Body of pancreas (tissue), 4 donors: ENCODE data around the gene SV2B.

ENCODE experiments used
- POLR2A ChIP-seq, 3 donors: fragments of 450-650 bp; IDR thresholded peaks; one replicate each; pipeline ENCODE4 v1.6.1; 2016; ENCODE audit warnings: antibody characterized with exemption in 3 of 3, mild to moderate bottlenecking in 2 of 3
- TF ChIP-seq, protein P1 (sequence below), 7 experiments: fragments of 450-650 bp in 4 of 7; fragments of 200-600 bp in 3 of 7; sonication (generic) in 3 of 7; IDR thresholded peaks; one replicate each; pipeline ENCODE4 v1.5.1; 2016 to 2019; ENCODE audit warnings: antibody characterized with exemption in 7 of 7

GRCh38 chr15:91243826-91244225, 143.8 kb downstream of the SV2B start:
- TF ChIP-seq, protein P1, sequence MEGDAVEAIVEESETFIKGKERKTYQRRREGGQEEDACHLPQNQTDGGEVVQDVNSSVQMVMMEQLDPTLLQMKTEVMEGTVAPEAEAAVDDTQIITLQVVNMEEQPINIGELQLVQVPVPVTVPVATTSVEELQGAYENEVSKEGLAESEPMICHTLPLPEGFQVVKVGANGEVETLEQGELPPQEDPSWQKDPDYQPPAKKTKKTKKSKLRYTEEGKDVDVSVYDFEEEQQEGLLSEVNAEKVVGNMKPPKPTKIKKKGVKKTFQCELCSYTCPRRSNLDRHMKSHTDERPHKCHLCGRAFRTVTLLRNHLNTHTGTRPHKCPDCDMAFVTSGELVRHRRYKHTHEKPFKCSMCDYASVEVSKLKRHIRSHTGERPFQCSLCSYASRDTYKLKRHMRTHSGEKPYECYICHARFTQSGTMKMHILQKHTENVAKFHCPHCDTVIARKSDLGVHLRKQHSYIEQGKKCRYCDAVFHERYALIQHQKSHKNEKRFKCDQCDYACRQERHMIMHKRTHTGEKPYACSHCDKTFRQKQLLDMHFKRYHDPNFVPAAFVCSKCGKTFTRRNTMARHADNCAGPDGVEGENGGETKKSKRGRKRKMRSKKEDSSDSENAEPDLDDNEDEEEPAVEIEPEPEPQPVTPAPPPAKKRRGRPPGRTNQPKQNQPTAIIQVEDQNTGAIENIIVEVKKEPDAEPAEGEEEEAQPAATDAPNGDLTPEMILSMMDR (IDR thresholded peaks at IDR 0.05) = no peak
- TF ChIP-seq POLR2A (IDR thresholded peaks at IDR 0.05) = no peak
